NCI-H460 (cell line): ENCODE data around the gene RREB1. TPM values are rescaled to one million over a fixed set of nuclear protein-coding genes. Genes with fewer than 3 reads are reported as not detected.
"Not testable (repeated sequence)": the region's sequence is repeated elsewhere in the genome, so short reads cannot be mapped to it uniquely, and the experiment has no call there.

Experiments
- DNase-seq: peaks from one replicate; pipeline ENCODE4 v3.0.0-alpha.2; 2016; ENCODE audit warnings: low read depth; ENCODE audit errors: extremely low read depth
- total RNA-seq: library from RNA; depleted of rRNA; stranded (reverse); fragments of >200 nt; shearing (Covaris generic); gene quantifications from 2 replicates; pipeline ENCODE4 v1.2.3, GENCODE V29; 2014

RREB1 gene
- total RNA-seq, 1 experiment from 2014 or later, result 8.7 TPM

DNA sequence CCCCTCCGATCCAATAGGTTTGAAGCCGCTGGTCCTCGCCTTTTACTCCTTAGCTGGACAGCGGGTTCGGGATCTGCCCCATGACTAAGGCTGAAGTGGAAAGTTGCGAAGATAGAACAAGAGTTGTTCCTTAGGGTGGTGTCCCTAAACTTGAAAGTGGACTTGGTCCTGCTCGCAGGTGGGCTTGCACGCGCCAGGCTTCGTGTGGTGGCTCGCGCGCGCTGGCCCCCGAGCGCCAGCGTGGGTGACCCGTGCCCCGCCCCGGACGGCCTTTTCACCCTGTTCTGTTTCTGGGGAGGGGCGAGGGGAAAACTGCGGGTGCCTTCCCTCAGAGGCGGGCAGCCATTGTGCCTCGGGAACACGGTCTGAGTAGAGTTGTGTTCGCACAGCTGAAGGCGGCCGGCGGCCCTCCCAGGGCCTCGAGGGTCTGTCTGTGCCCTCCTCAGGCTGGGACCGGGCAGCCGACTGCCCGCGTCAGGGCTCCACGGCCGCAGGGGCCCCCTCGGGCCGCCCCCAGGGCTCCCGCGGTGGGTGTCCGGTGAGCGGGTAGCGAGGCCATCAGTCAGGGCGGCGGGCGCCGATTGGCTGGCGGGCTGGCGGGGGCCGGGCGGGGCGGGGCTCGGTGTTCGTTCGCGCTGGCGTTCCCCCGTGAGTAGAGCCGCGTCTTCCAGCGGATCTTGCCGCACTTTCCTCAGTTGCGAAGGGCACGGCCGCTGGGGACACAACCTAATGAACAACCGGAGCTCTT lies 33.0 kb downstream of the RREB1 start:
- DNase-seq, result peak; percentile 59

DNA sequence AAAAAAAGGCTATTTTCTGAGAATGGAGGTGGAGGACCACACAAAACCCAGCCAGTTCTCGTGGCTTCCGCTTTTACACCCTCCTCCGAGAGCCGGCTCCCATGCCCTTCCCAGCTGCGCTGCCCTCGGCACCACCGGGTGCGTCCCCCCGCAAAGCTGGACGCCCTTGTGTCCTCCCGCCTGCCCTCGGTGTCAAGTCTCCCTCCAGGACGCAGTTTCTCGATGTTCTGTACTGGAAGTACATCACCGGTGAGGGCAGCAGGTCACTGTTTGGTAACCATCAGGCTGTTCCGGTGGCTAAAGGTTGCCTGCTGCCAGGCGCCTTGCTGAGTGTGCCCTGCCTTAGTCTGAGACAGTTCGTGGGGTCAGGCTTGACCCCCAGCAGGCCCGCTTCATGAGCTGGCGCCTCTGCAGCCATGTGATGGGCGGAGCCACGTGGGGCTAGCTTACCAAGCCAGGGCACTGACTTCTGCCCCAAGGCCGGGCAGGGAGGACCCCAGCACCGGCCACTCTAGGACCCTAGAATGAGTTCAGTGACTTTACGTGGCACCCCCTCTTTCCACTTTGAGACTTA lies 34.6 kb downstream of the RREB1 start:
- DNase-seq, result no peak

DNA sequence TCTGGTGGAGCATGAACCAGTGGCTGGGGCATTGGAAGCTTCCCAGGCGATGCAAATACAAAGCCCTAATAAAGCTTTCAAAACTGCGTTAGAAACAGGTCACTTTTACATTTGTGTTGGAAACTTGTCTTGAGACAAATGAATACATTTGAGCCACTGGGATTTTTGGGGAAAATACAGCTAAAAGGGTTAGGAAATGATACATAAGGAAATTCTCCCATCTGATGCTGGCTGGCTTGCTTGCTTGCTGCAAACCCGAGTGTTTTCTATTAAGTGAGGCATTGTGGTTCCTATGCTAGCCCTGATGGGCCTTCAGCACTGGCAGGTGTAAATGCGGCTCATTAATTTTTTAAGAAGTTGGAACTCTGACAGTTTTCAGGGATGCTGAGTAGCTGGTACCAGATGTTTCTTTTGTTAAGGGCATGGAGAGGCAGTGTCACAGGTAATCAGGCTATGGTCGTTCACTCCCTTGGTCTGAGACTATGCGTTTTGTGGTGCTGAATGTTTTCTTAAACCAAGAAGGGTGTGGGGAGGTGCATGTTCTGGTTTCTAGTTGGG lies 35.2 kb downstream of the RREB1 start:
- no peak for DNase-seq

DNA sequence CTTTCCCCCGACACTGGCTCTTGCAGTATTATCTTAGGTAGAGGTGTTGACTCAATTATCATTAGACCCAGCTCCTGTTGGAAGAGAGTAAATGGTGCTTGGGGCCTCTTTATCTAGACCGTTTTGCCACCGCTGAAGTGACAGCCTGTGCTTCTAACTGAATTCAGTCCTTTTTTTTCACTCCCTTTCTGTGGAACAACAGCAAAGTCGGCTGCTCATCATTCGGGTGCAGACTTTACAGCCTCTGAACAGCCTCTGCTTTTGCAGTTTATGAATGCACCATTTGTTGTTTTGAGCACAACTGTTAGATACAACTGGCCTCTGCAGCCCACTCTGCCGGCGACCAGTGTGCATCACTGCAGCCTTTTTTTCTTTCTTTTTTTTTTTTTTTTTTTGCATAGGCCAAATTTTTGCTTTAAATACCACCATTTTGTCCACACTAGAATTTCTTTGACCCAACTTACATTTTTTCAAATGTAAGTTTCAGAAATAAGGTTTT lies 35.8 kb downstream of the RREB1 start:
- no peak for DNase-seq

DNA sequence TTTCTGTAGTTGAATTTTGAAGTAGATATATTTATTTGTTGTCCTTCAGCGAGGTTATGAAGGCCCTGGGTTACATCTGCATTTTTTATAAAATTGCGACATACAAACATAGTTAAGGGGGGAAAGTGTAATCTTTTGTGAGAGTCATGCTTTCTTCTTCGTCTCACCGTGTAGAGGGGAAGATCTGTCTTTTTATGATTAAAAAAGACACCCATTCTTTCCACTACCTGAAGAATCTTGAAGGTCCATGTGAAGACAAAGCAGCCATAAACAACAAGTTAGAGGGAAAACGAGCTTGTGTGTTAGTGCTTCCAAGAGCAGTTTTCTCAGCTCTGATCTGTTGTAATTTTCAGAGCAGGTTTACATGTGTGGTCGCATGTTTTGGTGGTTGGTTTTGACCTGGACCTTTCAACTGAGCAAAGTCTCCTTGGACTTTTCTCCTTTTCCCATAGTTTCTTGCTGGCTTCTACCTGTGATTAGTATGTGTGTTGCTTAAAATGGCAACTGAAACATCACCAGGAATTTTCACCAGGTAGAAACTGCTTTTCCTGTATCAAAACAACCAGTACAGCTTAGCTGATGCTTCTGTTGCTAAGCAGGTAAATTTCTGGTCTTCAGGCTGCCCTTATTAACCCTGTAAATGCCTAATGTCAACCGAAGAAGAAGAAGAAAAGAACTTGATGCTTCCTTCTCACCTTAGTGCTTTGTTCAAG lies 37.3 kb downstream of the RREB1 start:
- DNase-seq, result no peak

DNA sequence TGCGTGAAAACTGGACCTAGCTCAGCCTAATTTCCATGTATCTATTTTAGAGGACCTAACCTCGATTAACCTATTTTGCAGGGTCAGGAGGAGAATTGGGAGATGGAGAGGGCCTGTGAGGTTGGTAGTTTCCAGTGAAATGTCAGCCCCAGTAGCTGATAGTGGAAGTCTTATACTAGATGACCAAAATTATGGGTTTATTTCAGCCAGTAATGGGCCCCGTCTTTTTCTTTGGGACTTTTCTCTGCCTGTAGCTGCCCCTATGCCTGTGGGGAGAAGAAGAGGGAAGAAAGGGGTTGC lies 37.8 kb downstream of the RREB1 start:
- DNase-seq, result no peak

DNA sequence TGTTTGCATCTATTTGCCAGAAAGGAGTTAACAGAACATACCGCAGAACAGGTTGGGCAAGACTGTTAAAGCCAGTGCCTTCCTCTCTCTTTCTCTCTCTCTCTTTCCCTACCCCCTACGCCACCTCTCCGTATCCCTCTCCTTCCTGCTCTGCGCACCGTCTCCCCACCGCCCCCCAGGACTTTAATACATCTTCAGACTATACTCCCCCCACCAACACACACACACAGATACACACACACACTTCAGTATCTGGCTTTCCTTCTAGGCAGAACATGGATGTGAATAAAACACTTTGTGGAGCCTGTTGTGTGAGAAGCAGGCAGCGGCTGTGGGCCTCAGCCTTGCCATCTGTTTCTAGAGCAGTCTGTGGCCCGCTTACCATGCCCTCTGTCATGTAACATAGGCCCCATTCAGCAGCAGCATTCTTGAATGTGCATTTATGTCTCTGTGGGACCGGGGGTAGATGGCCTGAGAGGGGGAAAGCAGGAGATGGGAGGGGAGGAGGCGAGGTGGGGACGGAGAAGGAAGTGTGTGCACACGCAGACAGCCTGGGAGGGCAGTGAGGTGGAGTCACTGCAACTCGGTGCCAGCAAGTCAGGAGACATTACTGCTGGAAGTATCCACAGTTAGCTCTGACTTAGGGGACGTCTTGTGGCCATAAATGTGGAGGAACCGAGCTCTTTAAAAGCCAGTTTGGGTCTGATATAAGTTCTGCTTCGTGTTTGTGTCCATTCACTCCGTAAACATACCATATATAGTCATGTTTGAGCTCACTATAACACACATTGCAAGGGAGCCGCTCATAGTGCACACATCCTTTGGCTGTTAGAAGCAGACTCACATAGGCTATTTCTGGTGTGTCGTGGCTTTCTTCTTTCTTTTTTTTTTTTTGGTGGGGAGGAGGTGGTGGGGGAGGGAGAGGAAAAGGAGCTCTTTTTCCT lies 38.4 kb downstream of the RREB1 start:
- DNase-seq, result no peak

DNA sequence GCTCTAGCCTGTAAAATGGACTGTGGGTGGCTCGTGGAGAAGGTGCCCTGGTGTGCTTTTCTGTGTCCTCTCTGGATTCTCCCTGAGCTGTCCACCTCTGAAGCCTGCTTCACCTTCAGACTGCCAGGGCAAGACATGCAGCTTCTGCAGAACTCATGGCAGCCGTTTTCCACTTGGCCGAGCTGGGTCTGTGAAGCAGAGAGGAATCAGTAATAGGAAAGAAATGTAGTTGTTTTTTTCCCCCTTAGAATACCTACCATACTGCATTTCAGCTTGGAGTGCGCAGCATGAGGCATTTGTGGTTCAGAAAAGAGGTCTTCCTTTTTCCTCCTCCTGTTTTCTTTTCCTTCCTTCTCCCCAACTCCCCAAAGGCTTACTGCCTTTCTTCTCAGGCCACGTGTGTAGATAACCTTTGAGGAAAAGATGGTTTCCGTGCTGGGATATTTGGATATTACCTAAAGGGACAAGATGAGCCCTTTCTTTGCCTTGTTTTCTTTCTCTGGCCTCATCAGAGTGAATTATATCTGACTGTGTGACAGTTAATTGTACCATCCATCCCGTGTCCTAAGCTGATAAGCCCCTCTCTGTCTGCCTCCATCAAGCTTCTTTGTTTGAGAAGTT lies 39.4 kb downstream of the RREB1 start:
- no peak for DNase-seq

DNA sequence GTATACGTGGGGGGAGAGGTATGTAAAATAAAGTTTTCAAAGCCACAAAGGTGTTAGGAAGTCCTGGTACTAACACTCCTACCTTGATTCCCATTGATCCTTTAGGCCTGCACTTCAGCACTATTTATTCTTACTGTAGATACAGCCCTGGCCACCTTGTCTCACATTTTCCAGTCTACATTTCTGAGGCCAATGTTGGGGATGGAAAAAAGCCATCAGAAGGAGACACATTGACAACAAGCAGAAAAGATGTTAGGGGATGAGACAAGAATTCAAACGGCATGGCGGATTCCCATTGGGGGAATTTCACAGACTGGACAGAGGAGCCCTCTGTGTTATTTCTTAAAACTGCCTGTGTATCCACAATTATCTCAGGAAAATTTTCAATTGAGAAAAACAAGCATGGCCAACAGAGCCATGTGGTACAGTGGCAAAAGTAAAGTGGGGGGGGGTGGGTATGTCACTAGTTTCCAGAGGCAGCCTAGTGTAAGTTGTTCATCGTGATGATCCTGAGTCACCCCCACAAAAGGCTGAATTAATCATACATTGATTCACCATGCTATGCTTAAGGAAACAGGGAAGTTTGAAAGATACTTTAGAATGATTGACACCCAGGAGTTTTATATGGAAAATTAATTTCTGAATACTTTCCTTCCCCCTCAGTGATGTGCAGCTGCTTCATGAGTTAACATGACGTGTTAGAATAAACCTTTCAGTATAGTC lies 40.5 kb downstream of the RREB1 start:
- no peak for DNase-seq

DNA sequence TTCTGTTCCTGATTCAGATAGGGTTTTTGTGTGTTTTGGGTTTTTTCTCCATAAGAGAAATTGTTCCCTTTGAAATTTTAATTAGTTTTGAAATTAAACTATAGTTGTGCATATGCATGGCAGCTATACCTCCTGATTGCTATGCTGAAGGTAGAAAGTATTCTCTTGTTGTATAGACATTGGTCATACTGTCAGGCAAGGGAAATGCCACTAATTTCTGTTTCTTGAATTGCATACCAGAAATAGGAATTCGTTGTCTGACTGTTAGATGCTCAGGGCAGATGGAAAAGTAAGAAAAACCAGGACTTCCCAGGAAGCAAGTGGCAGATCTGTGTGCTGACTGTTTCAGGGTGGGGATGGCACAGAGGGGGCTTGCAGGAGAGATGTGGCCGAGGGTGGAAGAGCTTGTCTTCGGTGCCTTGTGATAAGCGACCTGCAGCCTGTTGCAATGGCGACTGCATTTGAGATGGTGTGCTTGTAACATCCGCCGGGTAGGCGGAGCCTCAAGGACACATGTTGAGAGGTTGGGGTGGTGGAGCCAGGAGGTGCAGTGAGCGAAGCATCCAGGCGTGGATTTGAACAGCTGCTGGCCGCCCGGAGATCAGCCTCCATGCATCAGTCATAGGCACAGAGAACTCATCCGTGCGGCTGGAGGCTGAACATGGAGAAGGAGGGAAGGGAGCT lies 42.8 kb downstream of the RREB1 start:
- DNase-seq, result no peak

DNA sequence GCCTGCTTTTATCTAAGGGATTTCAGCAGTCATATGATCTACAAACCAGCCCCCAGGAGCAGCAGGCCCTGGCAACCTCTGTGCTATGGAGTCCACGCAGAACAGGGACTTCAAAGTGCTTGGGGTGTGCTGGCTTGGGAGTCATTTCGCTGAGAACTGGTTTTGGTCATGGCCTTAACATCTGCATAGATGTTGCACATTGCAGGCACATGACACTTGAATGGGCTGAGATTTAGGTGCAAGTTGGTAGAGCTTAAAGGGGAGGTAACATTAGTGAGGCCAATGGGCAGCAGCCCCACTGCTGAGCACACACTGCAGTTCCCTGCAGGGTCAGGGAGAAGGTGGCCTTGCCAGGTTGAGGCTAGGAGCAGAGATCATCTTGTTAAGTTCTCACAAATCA lies 43.6 kb downstream of the RREB1 start:
- no peak for DNase-seq

DNA sequence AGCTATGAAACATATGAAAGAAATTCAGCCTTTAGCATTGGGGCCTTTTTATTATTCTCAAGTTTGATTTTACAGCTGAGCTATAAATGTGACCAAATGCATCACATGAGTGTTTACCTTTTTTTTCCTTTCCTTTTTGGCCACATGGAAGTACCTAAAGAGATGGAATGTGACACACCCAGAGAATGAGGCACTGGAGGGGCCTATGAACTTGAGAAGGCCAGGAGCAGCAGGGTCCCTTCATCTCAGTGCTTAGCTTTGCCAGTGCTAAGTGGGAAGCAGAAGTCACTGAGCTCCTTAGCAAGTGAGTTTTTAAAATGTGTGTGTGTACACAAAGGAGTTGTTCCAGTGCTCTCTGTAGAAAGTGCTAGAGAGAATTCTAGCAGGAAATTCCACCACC lies 44.7 kb downstream of the RREB1 start:
- no peak for DNase-seq

DNA sequence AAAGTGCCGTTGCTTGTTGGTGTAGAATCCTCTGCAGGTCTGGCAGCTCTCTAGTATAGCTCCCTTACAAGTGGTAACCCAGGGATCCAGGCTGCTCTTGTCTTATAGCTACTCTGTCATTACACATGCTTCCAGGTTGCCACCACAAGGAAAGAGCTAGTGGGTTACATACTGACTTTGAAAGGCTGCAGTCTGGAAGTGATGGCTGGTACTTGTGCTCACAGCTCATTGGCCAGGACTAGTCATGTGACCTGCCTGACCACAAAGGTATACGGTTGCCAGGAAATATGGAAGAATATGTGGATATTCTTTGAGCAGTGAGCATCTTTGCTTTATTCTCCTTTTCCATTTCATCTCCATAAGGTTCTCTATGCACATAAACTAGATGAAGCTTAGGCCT lies 46.0 kb downstream of the RREB1 start:
- no peak for DNase-seq

DNA sequence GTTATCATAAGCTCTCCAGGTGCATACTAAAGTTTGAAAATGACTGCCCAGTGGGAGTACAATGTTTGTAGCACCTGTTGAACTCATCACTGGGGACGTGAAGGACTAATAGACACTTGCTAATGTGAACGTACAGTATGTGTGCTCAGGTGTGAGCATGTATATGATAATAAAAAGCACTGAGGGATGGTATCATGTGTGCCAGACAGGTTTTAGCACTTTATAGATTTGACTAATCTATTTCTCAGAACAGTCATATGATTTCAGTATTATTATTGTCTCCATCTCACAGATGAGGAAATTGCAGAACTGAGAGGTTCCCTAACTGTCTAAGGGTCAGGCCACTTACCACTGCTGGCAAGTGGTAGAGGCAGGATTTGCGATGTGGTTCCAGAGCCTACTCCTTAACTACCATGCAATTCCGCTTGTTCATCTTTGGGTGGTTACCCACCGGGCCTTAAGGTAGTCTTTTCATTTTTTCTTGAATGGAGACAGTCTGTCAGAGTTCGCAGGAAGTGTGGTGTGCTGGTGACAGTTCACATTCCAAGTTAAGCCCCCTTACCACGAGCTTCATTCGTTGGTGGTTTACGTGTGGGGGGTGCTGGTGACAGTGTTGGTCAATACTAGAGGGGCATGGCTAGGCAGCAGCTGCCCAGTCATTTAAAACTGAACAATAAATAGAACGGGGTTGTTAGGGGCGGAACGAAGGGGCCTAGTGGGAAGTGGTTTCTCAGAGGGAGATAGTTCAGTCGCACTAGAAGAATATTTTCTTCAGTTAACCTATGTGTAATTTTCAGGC lies 46.8 kb downstream of the RREB1 start:
- no peak for DNase-seq

DNA sequence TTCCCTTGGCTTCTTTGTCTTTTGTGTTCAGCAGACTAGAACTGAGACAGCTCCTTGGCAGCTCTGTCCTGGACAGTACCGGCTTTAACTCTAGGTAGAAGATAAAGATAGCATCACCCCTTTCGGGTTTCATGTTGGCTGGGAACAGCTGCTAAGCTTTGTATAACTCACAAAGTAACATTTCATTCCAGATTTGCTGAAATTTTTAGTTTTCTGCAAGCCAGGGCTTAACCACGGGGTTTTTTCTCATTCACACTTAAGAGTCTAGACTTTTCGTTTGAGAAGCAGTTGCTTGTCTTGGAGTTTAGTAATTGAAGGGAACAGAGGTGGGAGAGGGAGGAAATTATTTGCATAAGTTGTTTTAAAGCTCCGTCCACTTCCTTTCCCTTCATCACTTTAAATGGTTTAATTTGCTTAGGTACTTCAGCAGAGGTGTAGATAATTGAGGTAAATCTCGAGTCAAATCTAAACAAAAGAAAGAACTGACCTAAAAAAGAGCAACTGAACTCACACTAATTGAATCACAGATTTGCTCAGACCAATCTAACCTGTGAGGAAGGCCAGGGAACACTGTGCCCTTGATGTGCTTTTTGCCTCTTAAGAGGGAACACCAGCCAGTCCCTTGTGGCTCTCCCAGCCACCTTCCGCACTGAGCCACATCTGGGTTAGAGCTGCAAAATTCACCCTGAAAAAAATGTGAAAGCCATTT lies 48.3 kb downstream of the RREB1 start:
- DNase-seq, result no peak

DNA sequence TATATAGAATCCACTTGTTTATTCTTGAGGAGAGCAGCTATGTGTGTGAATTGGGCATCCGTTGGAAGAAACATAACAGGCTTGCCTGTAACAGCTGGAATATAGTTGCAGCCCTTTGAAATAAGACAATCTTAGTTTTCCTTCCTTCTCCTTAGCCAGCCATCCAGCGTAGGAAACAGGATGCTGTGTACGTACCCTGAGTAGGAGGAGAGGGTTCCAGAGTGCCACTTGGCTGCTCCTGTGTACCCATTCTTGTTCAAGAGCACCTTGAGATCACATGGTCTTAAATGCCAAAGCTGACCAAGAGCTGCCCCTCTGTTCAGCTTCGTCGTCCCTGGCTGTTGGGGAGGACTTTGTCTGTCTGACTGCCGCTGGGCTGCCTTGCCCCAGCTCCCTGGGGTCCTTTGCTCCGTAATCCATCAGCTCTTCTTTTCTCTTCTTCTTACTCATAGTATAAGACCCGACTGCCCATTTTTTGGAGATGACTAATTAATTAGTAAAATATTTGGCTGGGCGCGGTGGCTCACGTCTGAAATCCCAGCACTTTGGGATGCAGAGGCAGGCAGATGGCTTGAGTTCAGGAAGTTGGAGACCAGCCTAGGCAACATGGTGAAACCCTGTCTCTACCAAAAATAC lies 49.0 kb downstream of the RREB1 start:
- DNase-seq, result no peak

DNA sequence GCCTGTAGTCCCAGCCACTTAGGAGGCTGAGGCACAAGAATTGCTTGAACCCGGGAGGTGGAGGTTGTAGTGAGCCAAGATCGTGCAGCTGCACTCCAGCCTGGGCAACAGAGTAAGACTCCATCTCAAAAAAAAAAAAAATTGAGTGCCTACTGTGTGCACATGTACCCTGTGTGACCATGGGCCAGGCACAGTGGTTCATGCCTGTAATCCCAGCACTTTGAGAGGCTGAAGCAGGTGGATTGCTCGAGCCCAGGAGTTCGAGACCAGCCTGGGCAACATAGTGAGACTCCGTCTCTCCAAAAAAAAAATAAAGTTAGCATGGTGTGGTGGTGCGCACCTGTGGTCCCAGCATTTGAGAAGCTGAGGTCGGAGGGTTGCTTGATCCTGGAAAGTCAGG lies 49.5 kb downstream of the RREB1 start:
- DNase-seq, result not testable (repeated sequence)
